Stomach (tissue), 4 donors: ENCODE data around the gene IZUMO1.

Experiments used
- EP300 ChIP-seq: sonication (generic); formaldehyde crosslinking; IDR thresholded peaks from one replicate; pipeline ENCODE4 v1.6.1; 2017; ENCODE audit warnings: antibody characterized with exemption
- POLR2A ChIP-seq, 4 donors: fragments of 450-650 bp; IDR thresholded peaks; one replicate each; pipeline ENCODE4 v1.6.1; 2016; ENCODE audit warnings: antibody characterized with exemption in 4 of 4, control low read depth in 2 of 4, mild to moderate bottlenecking in 1 of 4, moderate library complexity in 1 of 4
- POLR2AphosphoS5 ChIP-seq, 3 donors: sonication (generic); formaldehyde crosslinking; IDR thresholded peaks; one replicate each; pipeline ENCODE4 v1.6.1; 2016; ENCODE audit warnings: antibody characterized with exemption in 3 of 3
- TF ChIP-seq, protein P1 (sequence below), 7 experiments: fragments of 450-650 bp in 4 of 7; fragments of 200-600 bp in 3 of 7; sonication (generic) in 3 of 7; IDR thresholded peaks; one replicate each; pipeline ENCODE4 v1.5.1; 2016 to 2019; ENCODE audit warnings: antibody characterized with exemption in 7 of 7, control low read depth in 2 of 7, mild to moderate bottlenecking in 1 of 7

DNA sequence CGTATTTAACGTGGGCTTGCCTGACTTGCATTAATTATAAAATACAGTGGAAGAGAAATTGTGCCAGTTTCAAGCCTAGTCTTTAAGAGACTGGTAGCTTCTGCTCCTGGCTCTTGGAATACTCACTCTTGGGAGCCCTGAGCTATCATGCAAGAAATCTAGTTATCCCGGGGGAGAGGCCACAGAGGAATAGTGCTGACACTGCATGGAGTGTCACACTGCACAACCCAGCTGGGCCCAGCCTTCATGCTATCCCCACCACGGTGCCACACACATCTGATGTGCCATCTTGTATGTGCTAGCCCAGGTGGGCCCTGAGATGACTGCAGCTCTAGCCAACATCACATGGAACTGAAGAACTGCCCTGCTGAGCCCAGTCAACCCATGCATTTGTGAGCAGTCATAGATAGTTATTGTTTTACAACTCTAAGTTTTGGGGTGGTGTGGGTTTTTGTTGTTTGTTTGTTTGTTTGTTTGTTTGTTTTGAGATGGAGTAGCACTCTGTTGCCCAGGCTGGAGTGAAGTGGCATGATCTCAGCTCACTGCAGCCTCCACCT is 35.5 kb downstream of the IZUMO1 start:
- TF ChIP-seq, protein P1, sequence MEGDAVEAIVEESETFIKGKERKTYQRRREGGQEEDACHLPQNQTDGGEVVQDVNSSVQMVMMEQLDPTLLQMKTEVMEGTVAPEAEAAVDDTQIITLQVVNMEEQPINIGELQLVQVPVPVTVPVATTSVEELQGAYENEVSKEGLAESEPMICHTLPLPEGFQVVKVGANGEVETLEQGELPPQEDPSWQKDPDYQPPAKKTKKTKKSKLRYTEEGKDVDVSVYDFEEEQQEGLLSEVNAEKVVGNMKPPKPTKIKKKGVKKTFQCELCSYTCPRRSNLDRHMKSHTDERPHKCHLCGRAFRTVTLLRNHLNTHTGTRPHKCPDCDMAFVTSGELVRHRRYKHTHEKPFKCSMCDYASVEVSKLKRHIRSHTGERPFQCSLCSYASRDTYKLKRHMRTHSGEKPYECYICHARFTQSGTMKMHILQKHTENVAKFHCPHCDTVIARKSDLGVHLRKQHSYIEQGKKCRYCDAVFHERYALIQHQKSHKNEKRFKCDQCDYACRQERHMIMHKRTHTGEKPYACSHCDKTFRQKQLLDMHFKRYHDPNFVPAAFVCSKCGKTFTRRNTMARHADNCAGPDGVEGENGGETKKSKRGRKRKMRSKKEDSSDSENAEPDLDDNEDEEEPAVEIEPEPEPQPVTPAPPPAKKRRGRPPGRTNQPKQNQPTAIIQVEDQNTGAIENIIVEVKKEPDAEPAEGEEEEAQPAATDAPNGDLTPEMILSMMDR (IDR thresholded peaks at IDR 0.05), result no peak
- no peak for TF ChIP-seq POLR2A (IDR thresholded peaks at IDR 0.05)
- no peak for TF ChIP-seq EP300
- no peak for TF ChIP-seq POLR2AphosphoS5 (IDR thresholded peaks at IDR 0.05)
